ENCODE data around the gene IARS2. TPM values are rescaled to one million over a fixed set of nuclear protein-coding genes. Genes with fewer than 3 reads are reported as not detected.
"Not testable (repeated sequence)": the region's sequence is repeated elsewhere in the genome, so short reads cannot be mapped to it uniquely, and the experiment has no call there.

IARS2 gene
- total RNA-seq, 2 donors from 2014 or later = 44.6 to 56.0 TPM

DNA sequence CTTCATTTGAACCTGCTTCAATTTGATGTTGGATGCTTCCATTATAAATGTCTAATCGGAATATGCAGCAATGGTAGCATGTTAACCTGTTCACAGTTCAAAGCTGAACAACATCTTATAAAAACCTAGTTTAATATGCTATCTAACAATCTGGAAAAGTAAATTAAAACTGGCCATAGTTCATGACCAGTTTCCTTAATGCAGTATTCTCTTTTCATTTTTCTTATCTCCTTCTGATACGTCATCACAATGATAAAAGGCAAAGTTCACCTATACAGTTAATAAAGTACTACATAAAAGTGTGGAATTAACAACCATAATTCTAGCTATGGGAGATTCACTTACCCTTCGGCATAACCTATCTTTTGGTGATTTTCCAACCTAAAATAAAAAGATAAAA lies 65.1 kb downstream of the IARS2 start:
- Histone ChIP-seq H3K9me3 (no peaks in the 10 kb centered on the region), H3K27ac (no peak overlapping the region), H3K4me3 (no peak overlapping the region), H3K27me3 (replicated peaks; ENCODE audit: insufficient read depth) (no peaks in the 10 kb centered on the region), H3K4me1 (ENCODE audit: control insufficient read depth in 1 of 2, low read depth in 2 of 2) (no peaks in the 10 kb centered on the region), H3K36me3 (peaks cover 42% of the 10 kb centered on the region)
- no peak for DNase-seq (ENCODE audit: low spot score)
- no peak for ATAC-seq (ENCODE audit: insufficient number of reproducible peaks, low FRiP score, low read depth)
- TF ChIP-seq, protein P1, sequence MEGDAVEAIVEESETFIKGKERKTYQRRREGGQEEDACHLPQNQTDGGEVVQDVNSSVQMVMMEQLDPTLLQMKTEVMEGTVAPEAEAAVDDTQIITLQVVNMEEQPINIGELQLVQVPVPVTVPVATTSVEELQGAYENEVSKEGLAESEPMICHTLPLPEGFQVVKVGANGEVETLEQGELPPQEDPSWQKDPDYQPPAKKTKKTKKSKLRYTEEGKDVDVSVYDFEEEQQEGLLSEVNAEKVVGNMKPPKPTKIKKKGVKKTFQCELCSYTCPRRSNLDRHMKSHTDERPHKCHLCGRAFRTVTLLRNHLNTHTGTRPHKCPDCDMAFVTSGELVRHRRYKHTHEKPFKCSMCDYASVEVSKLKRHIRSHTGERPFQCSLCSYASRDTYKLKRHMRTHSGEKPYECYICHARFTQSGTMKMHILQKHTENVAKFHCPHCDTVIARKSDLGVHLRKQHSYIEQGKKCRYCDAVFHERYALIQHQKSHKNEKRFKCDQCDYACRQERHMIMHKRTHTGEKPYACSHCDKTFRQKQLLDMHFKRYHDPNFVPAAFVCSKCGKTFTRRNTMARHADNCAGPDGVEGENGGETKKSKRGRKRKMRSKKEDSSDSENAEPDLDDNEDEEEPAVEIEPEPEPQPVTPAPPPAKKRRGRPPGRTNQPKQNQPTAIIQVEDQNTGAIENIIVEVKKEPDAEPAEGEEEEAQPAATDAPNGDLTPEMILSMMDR (IDR thresholded peaks at IDR 0.05) = no peak

DNA sequence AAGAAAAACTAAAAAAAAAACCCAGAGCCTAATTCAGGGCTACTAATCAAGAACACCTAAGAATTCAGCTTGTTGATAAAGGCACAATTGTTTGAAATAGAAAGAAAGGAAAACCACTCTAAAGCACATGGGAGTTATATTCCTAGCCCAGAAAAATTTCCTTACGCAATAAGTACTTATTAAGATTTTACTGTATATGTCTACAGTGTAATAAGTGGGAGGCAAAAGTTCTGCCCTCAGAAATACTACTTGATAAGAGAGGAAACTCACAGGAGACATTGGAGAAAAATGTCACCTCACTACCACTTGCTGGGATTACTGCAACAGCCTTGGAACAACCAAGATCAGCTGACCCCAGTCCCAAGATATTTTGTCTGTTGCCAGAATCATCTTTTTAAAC lies 66.1 kb downstream of the IARS2 start:
- H3K36me3 ChIP-seq = peaks cover 40% of the 10 kb centered on the region
- TF ChIP-seq, protein P1 (IDR thresholded peaks at IDR 0.05) = no peak
- no peak for DNase-seq (ENCODE audit: low spot score)

DNA sequence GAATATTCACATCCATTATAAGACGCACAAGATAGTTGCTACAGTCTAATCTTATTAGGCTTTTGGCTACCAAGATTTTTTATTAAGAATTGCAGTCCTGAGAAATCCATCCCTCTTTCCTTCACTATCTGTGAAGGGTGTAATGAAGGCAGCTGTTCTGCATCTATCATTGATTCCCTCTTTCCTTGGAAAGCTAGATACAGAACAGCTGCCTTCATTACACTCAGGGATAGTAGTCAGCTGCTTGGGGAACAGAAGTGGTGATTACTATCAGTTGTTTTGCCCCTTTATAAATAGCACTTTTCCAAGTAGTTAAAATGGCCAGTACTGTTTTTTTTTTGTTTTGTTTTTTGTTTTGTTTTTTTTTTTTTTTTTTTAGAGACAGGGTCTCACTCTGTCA lies 70.2 kb downstream of the IARS2 start:
- H3K36me3 ChIP-seq = peaks cover 33% of the 10 kb centered on the region
- H3K9me3 ChIP-seq = no peaks in the 10 kb centered on the region
- no peaks in the 10 kb centered on the region for H3K27me3 ChIP-seq (replicated peaks; ENCODE audit: insufficient read depth)
- ATAC-seq (ENCODE audit: insufficient number of reproducible peaks, low FRiP score, low read depth) (no peak), DNase-seq (ENCODE audit: low spot score) (no peak)
- no peaks in the 10 kb centered on the region for H3K4me1 ChIP-seq (ENCODE audit: control insufficient read depth in 1 of 2, low read depth in 2 of 2)
- TF ChIP-seq, protein P1 (IDR thresholded peaks at IDR 0.05) = no peak
- H3K4me3 ChIP-seq = no peak overlapping the region
- H3K27ac ChIP-seq = no peak overlapping the region

More for the DNA sequence above, 66.1 kb downstream of the IARS2 start:
- H3K4me3 ChIP-seq = no peak overlapping the region
- H3K9me3 ChIP-seq = no peaks in the 10 kb centered on the region
- no peaks in the 10 kb centered on the region for H3K27me3 ChIP-seq (replicated peaks; ENCODE audit: insufficient read depth)
- H3K4me1 ChIP-seq (ENCODE audit: control insufficient read depth in 1 of 2, low read depth in 2 of 2) = no peaks in the 10 kb centered on the region
- no peak overlapping the region for H3K27ac ChIP-seq
- no peak for ATAC-seq (ENCODE audit: insufficient number of reproducible peaks, low FRiP score, low read depth)

DNA sequence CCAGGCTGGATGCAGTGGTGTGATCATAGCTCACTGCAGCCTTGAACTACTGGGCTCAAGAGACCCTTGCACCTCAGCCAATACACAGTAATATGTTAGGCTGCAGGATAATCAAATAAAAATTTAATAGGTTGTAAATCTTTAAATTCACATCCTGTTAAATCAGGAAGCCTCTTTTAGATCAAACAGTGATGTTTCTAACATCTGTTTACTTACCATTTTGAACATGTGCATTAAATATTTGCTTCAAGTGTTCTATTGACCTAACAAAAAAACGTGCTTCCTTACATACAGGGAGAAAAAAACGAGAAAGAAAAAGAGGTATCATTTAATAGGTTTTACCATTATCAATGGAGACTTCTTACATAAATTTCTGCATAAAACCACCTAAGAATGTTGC lies 70.6 kb downstream of the IARS2 start:
- no peak for ATAC-seq (ENCODE audit: insufficient number of reproducible peaks, low FRiP score, low read depth)
- Histone ChIP-seq H3K27ac (no peak overlapping the region), H3K4me3 (no peak overlapping the region)

DNA sequence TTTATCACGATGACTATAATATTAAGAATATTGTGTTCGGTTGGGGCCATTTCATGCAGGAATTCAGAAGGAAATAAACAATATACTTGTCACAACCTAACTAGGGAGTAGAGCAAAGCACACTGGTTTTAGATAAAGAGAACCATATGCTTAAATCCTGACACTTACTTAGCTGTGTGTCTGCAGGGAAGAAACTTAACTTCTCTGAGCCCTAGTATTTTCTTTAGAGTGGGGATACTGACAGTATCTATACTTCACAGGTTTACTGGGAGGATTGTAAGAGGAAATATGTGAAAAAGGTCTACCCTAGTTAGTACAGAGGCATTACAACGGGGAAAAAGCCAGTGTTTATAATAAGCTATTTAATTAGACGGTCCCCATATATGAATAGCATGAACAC lies 72.9 kb downstream of the IARS2 start:
- H3K27me3 ChIP-seq (replicated peaks; ENCODE audit: insufficient read depth) = no peaks in the 10 kb centered on the region
- DNase-seq (ENCODE audit: low spot score) (no peak), ATAC-seq (ENCODE audit: insufficient number of reproducible peaks, low FRiP score, low read depth) (no peak)
- H3K4me3 ChIP-seq = no peak overlapping the region
- TF ChIP-seq, protein P1 (IDR thresholded peaks at IDR 0.05) = no peak
- no peaks in the 10 kb centered on the region for H3K4me1 ChIP-seq (ENCODE audit: control insufficient read depth in 1 of 2, low read depth in 2 of 2)
- H3K9me3 ChIP-seq = no peaks in the 10 kb centered on the region
- peaks cover 35% of the 10 kb centered on the region for H3K36me3 ChIP-seq
- H3K27ac ChIP-seq = no peak overlapping the region

More for the DNA sequence above, 70.6 kb downstream of the IARS2 start:
- H3K4me1 ChIP-seq (ENCODE audit: control insufficient read depth in 1 of 2, low read depth in 2 of 2) = no peaks in the 10 kb centered on the region
- H3K36me3 ChIP-seq = peaks cover 33% of the 10 kb centered on the region
- no peaks in the 10 kb centered on the region for H3K9me3 ChIP-seq
- TF ChIP-seq, protein P1 (IDR thresholded peaks at IDR 0.05) = no peak
- no peak for DNase-seq (ENCODE audit: low spot score)
- no peaks in the 10 kb centered on the region for H3K27me3 ChIP-seq (replicated peaks; ENCODE audit: insufficient read depth)

DNA sequence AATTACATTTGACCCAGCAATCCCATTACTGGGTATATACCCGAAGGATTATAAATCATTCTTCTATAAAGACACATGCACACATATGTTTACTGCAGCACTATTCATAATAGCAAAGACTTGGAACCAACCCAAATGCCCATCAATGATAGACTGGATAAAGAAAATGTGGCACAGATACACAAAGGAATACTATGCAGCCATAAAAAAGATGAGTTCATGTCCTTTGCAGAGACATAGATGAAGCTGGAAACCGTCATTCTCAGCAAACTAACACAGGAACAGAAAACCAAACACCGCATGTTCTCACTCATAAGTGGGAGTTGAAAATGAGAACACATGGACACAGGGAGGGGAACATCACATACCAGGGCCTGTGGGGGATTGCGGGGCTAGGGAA lies 76.0 kb downstream of the IARS2 start:
- H3K9me3 ChIP-seq; H3K27me3 ChIP-seq (replicated peaks; ENCODE audit: insufficient read depth); H3K4me3 ChIP-seq; H3K27ac ChIP-seq; H3K4me1 ChIP-seq (ENCODE audit: control insufficient read depth in 1 of 2, low read depth in 2 of 2); DNase-seq (ENCODE audit: low spot score); ATAC-seq (ENCODE audit: insufficient number of reproducible peaks, low FRiP score, low read depth): not testable (repeated sequence)
- peaks cover 36% of the 10 kb centered on the region for H3K36me3 ChIP-seq
